H1 (cell line): ENCODE data around the gene KIF11. TPM values are rescaled to one million over a fixed set of nuclear protein-coding genes. Genes with fewer than 3 reads are reported as not detected.

Experiments used
- BRCA1 ChIP-seq: IDR thresholded peaks from 2 replicates; pipeline ENCODE4 v1.6.1; 2012; ENCODE audit warnings: low read depth, low read length, improper control_type of control experiment
- CHD2 ChIP-seq: IDR thresholded peaks from 2 replicates; pipeline ENCODE4 v1.6.1; 2012; ENCODE audit warnings: low read length, improper control_type of control experiment
- EP300 ChIP-seq, 2 experiments: IDR thresholded peaks; 1 replicate in 1 of 2; 2 replicates in 1 of 2; pipeline ENCODE4 v1.6.1; 2011 to 2012; ENCODE audit warnings: low read depth in 2 of 2, low read length in 2 of 2, mild to moderate bottlenecking in 2 of 2, borderline replicate concordance in 1 of 2, inconsistent platforms in 1 of 2, moderate library complexity in 1 of 2
- EZH2 ChIP-seq: fragments of 200-600 bp; sonication (generic); IDR thresholded peaks from 2 replicates; pipeline ENCODE4 v1.7.1; 2012; ENCODE audit warnings: low read depth, mild to moderate bottlenecking, moderate library complexity, low read length, inconsistent platforms; ENCODE audit not compliant: severe bottlenecking
- HDAC2 ChIP-seq, 2 experiments: fragments of 300-600 bp in 1 of 2; sonication (generic) in 1 of 2; IDR thresholded peaks; 2 replicates each; pipeline ENCODE4 v1.6.1; 2011 to 2012; ENCODE audit warnings: low read depth in 2 of 2, low read length in 2 of 2, mild to moderate bottlenecking in 2 of 2, moderate library complexity in 2 of 2, borderline replicate concordance in 1 of 2, inconsistent platforms in 1 of 2
- RBBP5 ChIP-seq: IDR thresholded peaks from 2 replicates; pipeline ENCODE4 v1.7.1; 2012; ENCODE audit warnings: low read depth, mild to moderate bottlenecking, inconsistent platforms, low read length, moderate library complexity, borderline replicate concordance
- ZNF274 ChIP-seq: IDR thresholded peaks from 2 replicates; pipeline ENCODE4 v1.7.0; 2012; ENCODE audit warnings: low read length, borderline replicate concordance; ENCODE audit errors: extremely low read depth
- polyA plus RNA-seq, 7 experiments: library from polyadenylated mRNA; depleted of rRNA in 3 of 7; stranded (reverse) in 5 of 7; unstranded in 2 of 7; fragments of >200 nt in 5 of 7; fragments of 200-250 nt in 2 of 7; gene quantifications; 1 replicate in 5 of 7; 2 replicates in 1 of 7; 4 replicates in 1 of 7; pipeline versions ENCODE4 v1.2.1 to v1.2.3, GENCODE V29; 2011 to 2013; ENCODE audit warnings: missing spikeins in 2 of 7, mixed read lengths in 2 of 7
- total RNA-seq: library from RNA; stranded (reverse); fragmentation: NEBNext Ultra II Directional; extraction: Animal tissue kit (Norgen Biotek cat#: 25700); gene quantifications from 2 replicates; pipeline ENCODE4 v1.2.1, GENCODE V29; 2021

The KIF11 gene
- total and polyA plus RNA-seq, 2 of the 8 experiments (the other 6 are each of a cell fraction or from before 2014, with no cell fraction given) = 11.1 to 59.2 TPM

DNA sequence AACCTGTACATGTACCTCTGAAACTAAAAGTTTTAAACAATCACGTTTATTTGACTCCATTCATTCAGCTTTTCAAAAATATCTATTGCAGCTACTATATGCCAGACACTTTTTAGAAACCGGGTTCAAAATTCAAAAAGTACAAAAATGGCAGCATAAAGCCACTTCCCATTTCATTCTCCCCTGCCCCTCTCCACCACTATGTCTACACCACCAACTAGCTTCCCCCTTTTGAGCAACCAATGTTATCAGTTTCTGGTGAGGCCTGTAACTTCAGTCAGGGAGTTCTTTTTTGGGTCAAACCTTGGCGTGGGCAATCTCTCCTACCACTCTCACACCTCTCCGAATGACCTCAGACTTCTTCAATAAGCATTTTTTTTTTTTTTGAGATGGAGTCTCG, 85.3 kb downstream of the KIF11 start (continued):
- no peak for TF ChIP-seq BRCA1
- no peak for TF ChIP-seq RBBP5
- TF ChIP-seq ZNF274 = no peak
- TF ChIP-seq EP300 (IDR thresholded peaks at IDR 0.05; ENCODE audit: borderline replicate concordance in 1 of 2, low read depth in 2 of 2, low read length in 2 of 2) = no peak
- no peak for TF ChIP-seq EZH2
- no peak for TF ChIP-seq HDAC2 (IDR thresholded peaks at IDR 0.05; ENCODE audit: borderline replicate concordance in 1 of 2, low read depth in 2 of 2, low read length in 2 of 2)
- no peak for TF ChIP-seq CHD2
